ENCODE measurements around the gene GLYATL1.

DNA sequence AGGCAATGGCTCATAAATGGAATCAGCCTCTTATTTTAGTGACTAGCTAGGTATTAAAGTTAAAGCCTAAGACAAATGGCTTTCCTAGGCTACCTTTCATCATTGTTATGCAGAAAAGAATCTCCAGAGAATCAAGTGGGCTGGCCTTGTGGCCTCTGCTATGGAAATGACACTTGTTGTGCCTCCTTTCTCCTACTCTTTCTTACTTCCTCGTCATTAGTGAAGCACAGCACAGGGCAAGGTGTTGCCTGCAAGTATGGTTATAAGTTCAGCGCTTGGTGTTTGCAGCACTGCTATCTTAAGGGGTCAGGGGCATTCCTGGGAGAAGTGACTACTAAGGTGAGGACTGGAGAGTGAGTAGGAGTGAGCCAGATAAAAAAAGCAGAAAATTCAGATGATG, 45.4 kb upstream of the GLYATL1 start:
- TF ChIP-seq, protein P1, sequence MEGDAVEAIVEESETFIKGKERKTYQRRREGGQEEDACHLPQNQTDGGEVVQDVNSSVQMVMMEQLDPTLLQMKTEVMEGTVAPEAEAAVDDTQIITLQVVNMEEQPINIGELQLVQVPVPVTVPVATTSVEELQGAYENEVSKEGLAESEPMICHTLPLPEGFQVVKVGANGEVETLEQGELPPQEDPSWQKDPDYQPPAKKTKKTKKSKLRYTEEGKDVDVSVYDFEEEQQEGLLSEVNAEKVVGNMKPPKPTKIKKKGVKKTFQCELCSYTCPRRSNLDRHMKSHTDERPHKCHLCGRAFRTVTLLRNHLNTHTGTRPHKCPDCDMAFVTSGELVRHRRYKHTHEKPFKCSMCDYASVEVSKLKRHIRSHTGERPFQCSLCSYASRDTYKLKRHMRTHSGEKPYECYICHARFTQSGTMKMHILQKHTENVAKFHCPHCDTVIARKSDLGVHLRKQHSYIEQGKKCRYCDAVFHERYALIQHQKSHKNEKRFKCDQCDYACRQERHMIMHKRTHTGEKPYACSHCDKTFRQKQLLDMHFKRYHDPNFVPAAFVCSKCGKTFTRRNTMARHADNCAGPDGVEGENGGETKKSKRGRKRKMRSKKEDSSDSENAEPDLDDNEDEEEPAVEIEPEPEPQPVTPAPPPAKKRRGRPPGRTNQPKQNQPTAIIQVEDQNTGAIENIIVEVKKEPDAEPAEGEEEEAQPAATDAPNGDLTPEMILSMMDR (IDR thresholded peaks at IDR 0.05): no peak
- no peak for TF ChIP-seq ZFX (IDR thresholded peaks at IDR 0.05; ENCODE audit: borderline replicate concordance)

Data from 22Rv1 (cell line).